ENCODE data around the gene SPI1. TPM values are rescaled to one million over a fixed set of nuclear protein-coding genes. Genes with fewer than 3 reads are reported as not detected.

Gene SPI1
- total RNA-seq, 6 donors from 2014 or later: 52.8 to 275 (median 179) TPM

DNA sequence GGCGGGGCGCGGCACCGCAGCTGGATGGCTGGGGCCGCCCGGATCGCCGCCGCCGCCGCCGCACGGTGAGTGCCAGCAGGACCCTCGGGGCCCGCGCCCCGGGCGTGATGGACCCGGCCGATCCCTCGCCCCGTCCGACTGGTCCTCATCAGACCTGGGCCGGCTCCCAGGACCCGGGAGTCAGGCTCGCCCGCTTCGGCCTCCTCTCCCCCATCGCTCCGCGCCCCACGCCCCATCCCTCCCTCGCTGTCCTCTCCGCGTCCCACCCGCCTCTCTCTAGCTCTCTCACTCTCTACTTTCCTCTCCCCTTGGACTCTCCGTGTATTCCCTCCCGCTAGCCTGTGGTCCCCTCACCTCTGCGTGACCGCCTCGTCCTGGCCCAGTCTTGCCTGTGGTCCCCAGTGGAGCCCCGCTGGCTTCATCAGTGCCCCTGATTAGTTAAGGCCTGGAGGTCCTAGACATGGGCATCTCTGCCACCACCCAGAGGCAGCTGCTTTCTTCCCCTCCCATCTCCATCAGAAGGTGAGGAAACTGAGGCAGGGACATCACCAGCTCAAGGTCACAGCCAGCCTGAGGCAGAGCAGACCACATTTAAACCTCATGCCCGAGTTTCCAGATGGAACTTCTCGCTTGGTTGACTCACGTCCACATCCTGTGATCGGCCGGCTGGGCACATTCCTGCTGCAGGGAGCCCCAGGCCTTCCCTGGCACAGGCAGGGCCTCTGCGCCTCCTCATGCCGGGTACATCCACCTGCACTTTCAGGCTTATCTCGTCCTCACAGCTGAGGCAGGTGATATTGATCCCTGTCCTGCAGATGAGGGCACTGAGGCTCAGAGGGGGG is 30.5 kb upstream of the SPI1 start:
- Histone ChIP-seq H3K9me3 (no peaks in the 10 kb centered on the region), H3K27ac (peak overlapping the region; percentile 93 to 95 (median 94)), H3K4me3 (peak overlapping the region; percentile 57 to 90 (median 62)), H3K27me3 (no peaks in the 10 kb centered on the region), H3K4me1 (peaks cover 31 to 41% (median 40%) of the 10 kb centered on the region in 4 donors), H3K36me3 (peaks cover 0 to 38% (median 12%) of the 10 kb centered on the region in 4 donors)
- TF ChIP-seq CTCF (IDR thresholded peaks at IDR 0.05) (no peak), POLR2AphosphoS5 (IDR thresholded peaks at IDR 0.05) (peak in 1 of 2 donors; percentile 14)
- ATAC-seq (ENCODE audit: low FRiP score in 2 of 2) (peak in 1 of 2 donors; percentile 27), DNase-seq (peak; percentile 60 to 64)
- 7 to 24% methylated on average over 17 to 43 of the region's 50 CpGs for WGBS, 2 donors

GRCh38 chr11:47407746-47408590 is 29.6 kb upstream of the SPI1 start, which contains the start of gene SLC39A13:
TSS of gene SLC39A13 (plus strand) at chr11:47408590. CDS start at chr11:47410095, 1,505 bp downstream.
- Histone ChIP-seq H3K9me3 (no peaks in the 10 kb centered on the region), H3K4me3 (peak within 1 kb of the TSS; percentile 57 to 90 (median 62)), H3K4me1 (peaks cover 31 to 41% (median 35%) of the 10 kb centered on the region in 4 donors), H3K36me3 (peaks cover 0 to 30% (median 4%) of the 10 kb centered on the region in 4 donors), H3K27ac (peak within 1 kb of the TSS; percentile 93 to 95 (median 94)), H3K27me3 (no peaks in the 10 kb centered on the region)
- DNase-seq: peak; percentile 96 to 99
- TF ChIP-seq POLR2A (IDR thresholded peaks at IDR 0.05) (peak in 3 of 4 donors; percentile 68 to 97 (median 73)), CTCF (IDR thresholded peaks at IDR 0.05) (peak; percentile 80 to 100 (median 98)), EP300 (IDR thresholded peaks at IDR 0.05) (peak in 1 of 4 donors; percentile 61), POLR2AphosphoS5 (IDR thresholded peaks at IDR 0.05) (peak; percentile 88 to 89)
- WGBS, 2 donors: 2 to 13% methylated on average over 4 to 32 of the region's 70 CpGs
- peak; percentile 95 for ATAC-seq (ENCODE audit: low FRiP score in 2 of 2)

- DNase-seq: no peak
- TF ChIP-seq POLR2A (IDR thresholded peaks at IDR 0.05) (no peak), POLR2AphosphoS5 (IDR thresholded peaks at IDR 0.05) (peak in 1 of 2 donors; percentile 71), CTCF (IDR thresholded peaks at IDR 0.05) (peak in 3 of 6 experiments; percentile 11 to 44 (median 40)), EP300 (IDR thresholded peaks at IDR 0.05) (no peak)
- no peaks in the 10 kb centered on the region for H3K27me3 ChIP-seq
- peaks cover 31 to 39% (median 34%) of the 10 kb centered on the region in 4 donors for H3K4me1 ChIP-seq
- H3K9me3 ChIP-seq: no peaks in the 10 kb centered on the region
- H3K36me3 ChIP-seq: peaks cover 0 to 23% (median 4%) of the 10 kb centered on the region in 4 donors
- 46 to 50% methylated on average over 11 to 12 of the region's 12 CpGs for WGBS, 2 donors
- no peak for ATAC-seq (ENCODE audit: low FRiP score in 2 of 2)
- H3K27ac ChIP-seq: peak overlapping the region; percentile 93 to 95 (median 94)
- peak overlapping the region; percentile 42 to 90 (median 62) for H3K4me3 ChIP-seq
Observed at GRCh38 chr11:47406896-47407745, 28.8 kb upstream of the SPI1 start.

DNA sequence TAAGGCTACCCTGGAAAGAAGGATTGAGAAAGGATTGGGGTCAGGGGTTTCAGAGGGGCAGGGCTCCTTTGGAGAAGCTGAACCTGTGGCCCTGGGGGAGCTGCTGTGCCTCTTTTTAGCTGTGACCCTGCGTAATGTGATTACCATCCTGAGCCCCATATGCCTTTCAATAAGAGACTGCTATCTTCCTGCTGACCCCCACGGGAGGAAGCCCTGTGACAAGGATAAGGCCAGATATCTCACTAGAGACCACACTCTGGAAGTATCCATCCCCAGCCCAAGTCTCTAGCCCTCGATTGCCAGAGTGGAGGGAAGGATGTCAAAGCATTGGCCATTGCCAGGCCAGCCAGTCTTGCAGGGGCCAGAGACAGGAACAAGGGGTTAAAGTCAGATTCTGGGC is 25.2 kb upstream of the SPI1 start:
- WGBS, 2 donors: 84 to 93% methylated on average over 2 to 3 of the region's 3 CpGs

More for the DNA sequence above, 25.2 kb upstream of the SPI1 start:
- TF ChIP-seq POLR2AphosphoS5 (IDR thresholded peaks at IDR 0.05): no peak
- no peak for TF ChIP-seq CTCF (IDR thresholded peaks at IDR 0.05)
- TF ChIP-seq EP300 (IDR thresholded peaks at IDR 0.05): no peak
- TF ChIP-seq POLR2A (IDR thresholded peaks at IDR 0.05): no peak
- Histone ChIP-seq H3K9me3 (no peaks in the 10 kb centered on the region), H3K36me3 (no peaks in the 10 kb centered on the region), H3K4me3 (no peak overlapping the region), H3K27ac (peak overlapping the region in 1 of 4 donors; percentile 40), H3K4me1 (peaks cover 24 to 32% (median 27%) of the 10 kb centered on the region in 4 donors), H3K27me3 (no peaks in the 10 kb centered on the region)
- DNase-seq (no peak), ATAC-seq (ENCODE audit: low FRiP score in 2 of 2) (no peak)

All from upper lobe of left lung (tissue), 6 donors.